Stimulated activated CD4-positive, alpha-beta T cell treated with anti-CD3 and anti-CD28 coated beads, Interleukin-1b, Interleukin-23, amount 100 ng/mL, for 1 hour (primary cell): ENCODE data around the gene SREBF2.

Experiments used
- DNase-seq, 2 donors: peaks; one replicate each; pipeline ENCODE4 v3.0.0-alpha.2; 2020; ENCODE audit warnings: low read depth in 2 of 2

SREBF2 gene

DNA sequence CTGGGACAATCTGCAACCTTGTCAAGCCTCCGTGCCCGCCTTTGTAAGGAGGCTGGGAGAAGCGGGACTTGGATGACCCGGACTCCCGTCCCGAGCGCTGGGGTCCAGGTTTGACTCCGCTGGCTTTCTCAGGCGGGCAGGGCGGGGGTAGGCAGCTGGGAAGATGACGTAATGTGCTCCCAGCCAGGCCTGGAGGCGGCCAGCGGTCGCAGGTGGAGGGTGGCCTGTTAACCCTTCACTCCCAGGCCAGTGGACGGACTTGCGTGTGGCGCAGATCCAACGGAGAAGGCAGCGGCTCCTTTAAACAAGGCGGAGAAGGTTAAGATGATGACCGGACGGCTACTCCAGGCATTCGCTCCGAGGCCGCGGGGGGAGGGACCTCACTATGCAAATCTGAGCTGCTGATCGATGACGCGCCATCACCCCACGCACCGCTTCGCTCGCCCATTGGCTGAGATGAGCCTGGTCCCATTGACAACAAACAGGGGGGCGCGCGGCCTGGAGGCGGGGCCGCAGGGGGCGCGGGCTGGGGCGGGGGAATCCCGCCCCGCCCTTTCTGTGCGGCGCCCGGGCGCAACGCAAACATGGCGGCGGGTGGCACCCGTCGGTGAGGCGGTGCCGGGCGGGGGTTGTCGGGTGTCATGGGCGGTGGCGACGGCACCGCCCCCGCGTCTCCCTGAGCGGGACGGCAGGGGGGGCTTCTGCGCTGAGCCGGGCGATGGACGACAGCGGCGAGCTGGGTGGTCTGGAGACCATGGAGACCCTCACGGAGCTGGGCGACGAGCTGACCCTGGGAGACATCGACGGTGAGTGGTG, at the start of gene SREBF2:
Gene SREBF2 (plus strand): TSS at position 553 of the 816 bp plus-strand sequence. CDS start 166 bp downstream, at position 719.
- DNase-seq: peak; percentile 96 to 97

DNA sequence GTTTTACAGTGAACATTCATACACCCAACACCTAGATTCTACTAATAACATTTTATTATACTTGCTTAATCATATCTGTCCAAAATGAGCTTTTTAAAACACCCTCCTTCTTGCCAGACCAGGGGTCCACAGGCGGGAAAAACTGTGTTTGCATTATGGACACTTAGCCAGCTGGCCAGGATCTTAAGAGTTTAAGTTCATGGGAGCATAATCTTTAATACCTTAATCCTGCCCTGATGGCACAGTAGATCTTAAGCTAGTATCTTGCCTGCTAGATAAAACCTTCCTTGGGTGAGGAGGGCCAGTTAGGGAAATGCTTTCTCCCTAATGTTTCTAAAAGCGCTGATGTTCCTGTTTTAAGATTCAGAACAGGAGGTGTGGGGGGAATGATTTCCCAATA, 45.6 kb upstream of the SREBF2 start:
- DNase-seq: no peak

DNA sequence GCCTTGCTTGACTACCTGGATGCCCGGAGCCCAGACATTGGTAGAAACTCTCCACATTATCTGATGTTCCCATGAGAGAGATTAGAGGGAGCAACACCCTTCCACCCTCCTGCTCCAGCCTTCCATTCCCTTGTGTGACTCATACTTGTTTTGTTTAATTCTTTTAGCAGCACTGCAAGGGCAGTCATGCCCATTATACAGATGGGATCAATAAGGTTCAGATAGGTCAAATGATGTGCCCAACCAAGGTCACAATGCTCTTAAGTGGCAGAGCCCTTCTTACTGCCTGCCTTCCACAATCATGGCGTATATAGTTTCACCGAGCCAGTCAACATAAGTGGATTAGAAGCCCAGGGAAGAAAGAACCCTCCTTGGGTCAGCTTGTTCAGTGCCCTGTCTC, 39.0 kb upstream of the SREBF2 start:
- DNase-seq: no peak

DNA sequence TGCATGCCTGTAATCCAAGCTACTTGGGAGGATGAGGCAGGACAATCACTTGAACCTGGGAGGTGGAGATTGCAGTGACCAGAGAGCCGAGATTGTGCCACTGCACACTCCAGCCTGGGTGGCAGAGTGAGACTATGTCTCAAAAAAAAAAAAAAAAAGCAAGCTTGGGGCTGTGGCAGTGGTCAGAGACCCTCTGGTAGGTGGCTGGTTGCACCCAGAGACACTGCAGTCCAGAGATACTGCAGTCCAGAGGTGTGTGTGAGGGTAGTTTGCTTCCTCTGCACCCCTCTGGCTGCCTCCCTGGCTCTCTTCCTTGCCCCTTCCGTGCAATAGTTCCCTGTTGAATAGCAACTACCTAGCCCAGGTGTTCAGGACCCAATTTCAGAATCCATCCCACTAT, 34.2 kb upstream of the SREBF2 start:
- no peak for DNase-seq

DNA sequence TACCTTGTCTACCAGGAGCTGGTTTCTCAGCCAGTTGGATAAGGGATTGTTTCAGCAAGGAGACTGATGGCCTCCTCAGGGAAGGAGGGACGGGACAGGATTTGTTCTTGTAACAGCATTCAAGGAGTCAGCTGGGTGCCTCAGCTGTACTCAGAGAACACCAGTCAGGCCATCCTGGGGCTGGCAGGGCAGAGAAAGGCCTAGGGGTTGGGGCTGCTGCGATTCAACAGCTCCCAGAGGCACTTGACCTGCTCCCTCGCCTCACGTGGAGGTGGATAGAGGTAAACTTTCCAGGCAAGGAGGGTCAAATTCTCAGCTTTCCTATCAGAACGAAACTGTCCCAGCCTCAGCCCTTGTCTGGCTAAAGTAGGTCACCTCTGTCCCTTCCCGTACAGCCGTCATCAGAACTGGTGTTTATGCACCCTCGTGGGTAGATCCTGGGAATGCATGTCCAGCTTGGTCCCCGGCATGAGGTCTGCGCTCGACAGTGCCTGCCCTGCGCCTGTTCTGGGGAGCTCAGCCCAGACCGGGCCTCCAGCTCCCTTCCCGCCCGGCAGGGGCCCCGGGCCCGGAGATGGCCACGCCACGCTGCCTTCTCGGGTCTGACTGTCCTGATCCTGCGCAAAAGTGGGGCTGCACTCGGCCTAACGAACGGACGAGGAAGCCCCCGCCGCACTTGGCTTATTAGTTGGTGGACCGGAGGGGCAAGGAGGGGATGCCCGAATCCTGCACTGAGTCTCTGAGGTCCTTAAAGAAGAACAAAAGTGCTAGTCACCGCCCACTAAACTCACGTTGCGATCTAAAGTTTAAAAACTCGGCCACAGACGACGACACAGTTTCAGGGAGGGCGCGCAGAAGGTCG, 33.2 kb upstream of the SREBF2 start:
- no peak for DNase-seq

DNA sequence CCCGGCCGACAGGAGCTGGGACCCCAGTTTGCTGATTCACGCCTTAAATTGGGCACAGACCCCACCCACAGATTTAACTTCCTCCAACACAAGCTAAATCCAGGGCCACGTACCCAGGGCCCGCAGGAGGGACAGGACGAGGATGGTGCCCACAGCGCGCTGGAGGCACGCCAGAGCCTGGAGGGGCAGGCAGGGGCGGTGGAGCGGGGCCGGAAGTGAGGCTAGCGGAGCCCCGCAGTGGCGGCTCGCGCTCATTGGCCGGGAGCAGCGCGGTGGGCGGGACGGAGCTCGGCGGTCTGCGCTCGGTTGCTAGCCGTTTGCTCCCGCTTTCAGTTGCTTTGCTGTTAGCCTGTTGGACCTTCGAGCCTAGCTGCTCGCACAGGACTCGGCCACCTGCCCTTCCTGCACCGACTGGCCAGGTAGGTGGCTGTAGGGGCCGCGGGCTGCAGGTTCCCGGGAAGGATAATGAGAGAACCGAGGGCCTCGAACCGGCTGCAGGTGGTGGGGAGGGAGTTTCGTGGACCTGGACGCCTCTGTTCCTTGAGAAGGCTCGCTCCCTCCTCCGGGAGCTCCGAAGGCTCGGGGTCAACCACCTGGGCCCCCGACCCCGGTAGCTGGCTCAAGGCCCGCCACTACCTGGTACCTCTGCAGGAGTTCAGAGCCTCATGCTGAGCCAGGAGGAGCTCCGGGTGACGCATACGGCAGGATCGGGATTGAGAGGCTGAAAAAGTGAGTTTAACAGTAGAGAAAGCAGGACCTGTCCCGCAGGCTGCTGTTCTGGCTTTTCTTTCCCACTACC, 32.4 kb upstream of the SREBF2 start, which contains the start of gene CCDC134:
Gene CCDC134 (plus strand): TSS at position 332 of the 799 bp plus-strand sequence. CDS start 8,212 bp downstream, outside the sequence.
- peak; percentile 74 to 77 for DNase-seq

DNA sequence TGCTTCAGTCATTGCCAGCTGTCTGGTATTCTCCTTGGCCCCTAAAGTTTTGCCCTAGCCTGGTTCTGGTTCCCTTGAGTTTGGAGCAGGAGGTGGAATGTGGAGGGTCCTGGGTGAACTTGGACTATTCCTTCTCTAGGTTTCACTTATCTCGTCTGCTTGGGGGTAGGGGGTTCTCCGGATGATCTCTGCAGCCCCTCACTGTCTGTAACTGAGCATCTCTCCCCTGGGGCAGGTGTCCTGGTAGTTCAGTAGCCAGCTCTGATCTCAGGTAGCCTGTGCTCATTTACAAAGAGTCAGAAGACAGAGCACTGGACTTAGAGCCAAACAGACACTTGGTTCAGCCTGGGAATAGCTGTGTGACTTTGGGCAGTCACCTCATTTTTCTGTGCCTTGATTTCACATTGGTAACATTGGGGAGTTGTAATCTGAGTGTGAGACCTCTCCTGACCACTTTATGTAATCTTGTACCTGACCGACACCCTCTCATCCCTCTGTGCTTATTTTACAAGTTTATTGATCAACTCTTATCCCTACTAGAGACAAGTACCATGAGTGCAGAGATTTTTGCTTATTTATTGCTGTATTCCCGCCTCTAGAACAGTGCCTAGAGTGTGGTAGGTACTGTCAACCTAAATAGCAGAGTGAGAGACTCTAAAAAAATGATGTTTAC, 31.6 kb upstream of the SREBF2 start:
- no peak for DNase-seq

DNA sequence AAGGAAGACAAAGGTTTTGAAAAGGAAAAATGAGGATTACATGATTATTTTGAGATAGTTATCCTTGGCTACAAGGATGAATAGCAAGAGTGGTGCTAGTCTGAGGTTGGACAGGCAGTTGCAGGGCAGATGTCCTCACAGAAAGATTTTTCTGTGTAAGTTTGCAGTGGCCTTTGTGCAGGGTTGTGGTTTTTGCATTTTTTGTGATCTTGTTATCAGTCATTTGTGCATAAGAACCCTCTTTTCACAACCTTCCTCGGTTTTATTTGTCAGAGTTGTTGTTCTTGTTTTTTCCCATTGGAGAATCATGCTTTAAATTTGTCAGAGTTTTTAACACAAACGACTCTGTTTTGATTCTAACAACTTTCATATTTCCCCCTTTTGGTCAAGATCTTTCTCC, 31.0 kb upstream of the SREBF2 start:
- no peak for DNase-seq

DNA sequence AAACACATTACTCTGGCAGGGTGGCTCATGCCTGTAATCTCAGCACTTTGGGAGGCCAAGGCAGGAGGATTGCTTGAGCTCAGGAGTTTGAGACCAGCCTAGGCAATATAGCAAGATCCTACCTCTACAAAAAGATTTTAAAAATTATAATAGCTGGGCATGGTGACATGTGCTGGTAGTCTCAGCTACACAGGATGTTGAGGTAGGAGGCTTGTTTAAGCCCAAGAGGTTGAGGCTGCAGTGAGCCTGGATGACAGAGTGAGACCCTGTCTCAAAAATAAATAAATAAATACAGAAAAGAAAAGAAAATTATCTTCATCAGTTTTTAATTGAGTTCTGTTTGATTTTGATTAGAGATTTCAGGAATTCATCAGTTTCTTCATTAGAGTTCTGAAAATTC, 27.3 kb upstream of the SREBF2 start:
- DNase-seq: no peak

DNA sequence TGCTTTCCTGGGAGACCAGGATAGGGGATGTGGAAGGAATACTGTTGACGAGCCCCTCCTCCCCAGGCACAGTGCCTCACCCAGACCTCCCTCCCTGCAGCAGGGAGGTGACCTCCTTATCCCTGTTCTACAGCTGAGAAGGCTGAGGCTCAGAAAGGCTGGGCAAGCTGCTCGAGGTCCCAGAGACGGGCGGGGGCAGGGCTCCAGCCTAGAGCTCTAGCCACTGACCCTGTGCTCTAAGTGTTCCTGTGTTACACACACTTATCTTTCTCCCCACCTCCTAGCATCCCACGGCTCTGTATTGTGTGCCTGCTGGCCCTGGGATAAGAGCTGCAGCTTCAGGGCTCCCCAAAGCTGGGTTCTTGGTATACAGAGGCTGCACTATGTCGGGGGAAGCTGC, 24.5 kb upstream of the SREBF2 start:
- no peak for DNase-seq

DNA sequence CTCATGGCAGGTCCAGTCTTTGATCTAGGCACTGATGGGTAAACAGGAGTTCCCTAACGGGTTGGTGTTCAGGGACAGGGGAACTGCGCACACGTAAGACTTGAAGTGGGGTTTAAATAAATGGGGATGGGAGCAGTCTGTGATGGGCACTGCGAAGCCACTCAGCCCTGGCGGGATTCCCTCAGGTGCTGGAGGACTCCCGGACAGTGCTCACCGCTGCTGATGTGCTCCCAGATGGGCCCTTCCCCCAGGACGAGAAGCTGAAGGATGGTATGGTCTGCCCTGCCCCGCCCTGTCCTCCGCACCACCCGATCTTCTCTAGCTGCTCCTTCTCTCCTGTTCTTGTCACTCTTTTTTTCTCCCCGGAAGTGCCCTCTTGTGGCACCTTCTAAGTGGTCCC, 22.9 kb upstream of the SREBF2 start:
- DNase-seq: no peak

DNA sequence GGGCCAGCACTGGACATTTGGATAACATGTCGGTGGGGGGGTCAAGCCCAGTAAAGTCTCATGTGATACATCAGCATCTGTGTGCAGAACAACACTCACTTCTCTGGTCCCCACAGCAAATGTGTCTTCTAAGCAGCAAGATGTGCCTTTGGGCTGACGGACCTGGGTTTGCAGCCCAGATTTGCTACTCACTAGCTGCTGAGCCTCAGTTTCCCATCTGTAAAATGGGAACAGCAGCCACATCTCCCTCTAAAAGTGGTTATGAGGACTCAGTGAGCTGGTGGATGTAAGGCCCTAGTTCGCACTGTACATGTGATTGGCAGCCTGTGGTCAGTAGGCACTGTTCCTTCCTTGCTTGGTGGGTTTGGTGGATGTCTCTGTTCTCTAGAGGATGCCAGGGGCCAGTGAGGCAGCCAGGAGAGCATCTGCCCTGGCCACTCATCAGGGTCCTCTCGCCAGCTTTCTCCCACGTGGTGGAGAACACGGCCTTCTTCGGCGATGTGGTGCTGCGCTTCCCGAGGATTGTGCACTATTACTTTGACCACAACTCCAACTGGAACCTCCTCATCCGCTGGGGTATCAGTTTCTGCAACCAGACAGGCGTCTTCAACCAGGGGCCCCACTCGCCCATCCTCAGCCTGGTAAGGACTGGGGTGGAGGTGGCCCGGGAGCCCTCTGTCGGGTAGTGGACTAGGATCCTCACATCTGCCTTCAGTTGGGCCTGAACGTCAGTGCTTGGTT, 19.9 kb upstream of the SREBF2 start:
- DNase-seq: no peak

DNA sequence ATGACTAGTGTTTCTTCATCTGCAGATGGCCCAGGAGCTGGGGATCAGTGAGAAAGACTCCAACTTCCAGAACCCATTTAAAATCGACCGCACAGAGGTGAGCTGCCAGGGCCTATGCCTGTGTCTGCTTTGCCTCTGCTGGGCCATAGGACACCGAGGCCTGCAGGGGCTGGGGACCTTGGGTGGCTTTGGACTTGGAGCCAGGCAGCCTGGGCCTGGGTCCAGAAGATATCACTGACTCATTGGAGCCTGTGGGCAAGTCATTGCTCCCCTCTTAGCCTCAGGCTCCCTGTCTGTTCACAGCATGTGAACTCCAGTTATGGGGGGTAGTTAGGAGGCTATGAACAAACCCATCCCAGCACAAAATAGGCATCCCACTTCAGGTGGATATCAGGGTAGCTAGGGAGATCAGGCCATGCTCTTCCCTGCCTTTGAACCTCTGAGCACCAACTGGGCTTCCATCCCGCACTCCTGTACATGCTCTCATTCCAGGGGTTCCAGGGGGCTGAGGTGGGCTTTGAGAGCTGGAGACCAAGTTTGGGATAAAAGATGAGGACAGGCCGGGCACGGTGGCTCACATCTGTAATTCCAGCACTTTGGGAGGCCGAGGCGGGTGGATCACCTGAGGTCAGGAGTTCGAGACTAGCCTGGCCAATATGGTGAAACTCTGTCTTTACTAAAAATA, 19.0 kb upstream of the SREBF2 start:
- no peak for DNase-seq

DNA sequence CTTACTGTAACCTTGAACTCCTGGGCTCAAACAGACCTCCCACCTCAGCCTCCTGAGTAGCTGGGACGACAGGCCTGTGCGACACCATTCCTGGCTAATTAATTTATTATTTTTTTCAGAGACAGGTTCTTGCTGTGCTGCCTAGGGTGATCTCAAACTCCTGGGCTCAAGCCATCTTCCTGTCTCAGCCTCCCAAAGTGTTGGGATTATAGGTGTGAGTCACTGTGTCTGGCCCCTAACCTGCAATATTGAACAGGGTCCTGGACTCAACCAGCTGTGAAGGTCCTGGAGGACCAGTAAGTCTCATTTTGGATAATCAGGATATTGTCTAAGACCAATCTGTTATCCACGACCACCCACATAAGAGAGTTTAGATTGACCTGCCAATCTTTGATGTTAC, 17.2 kb upstream of the SREBF2 start:
- no peak for DNase-seq

DNA sequence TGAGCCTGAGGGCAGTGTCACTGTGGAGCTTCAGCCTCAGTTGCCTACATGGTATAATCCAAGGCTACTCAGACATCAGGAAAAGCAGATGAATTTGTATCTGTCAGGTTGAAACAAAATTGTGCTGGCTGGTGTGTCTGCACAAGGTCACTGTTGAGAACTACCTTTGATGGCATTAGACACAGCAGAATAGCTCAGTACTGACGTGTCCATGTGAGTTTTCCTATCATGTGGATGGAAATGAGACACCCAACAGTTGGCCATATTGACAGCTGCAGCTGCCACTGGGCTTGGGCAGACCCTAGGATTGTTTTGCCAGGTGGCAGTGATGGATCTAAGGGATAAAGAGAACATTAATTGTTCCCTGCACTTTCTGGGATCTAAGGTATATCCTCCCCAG, 16.7 kb upstream of the SREBF2 start:
- DNase-seq: no peak

DNA sequence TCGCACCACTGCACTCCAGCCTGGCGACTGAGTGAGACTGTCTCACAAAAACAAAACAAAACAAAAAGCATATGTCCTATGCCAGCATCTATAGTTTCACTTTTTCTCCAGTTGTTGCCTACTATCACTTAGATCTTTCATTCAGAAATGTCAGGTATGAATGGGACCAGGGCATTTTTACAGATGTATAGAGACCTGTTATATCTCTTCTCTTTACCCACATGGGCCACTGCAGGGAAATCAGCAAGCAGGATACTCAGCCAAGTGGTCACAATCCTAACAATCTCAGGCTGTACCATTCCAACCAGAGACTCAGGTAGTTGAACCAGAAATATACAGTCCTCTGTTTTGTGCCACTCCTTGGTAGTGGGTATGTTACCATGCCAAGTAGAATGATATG, 16.0 kb upstream of the SREBF2 start:
- DNase-seq: no peak

DNA sequence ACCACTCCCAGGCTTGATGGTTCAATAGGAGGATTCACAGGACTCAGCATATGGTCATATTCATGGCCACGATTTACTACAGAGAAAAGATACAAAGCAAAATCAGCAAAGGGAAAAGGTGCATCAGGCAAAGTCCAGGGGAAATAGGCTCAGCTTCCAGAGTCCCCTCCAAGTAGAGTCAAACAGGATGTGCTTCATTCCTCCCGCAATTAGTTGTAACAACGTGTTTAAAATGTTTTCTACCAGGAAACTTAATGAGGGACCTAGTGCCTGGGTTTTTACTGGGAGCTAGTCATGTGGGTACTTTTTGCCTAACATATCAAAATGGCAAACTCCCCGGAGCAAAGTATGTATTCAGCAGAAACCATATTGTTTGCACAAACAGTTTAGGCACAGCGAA, 14.9 kb upstream of the SREBF2 start:
- DNase-seq: no peak

DNA sequence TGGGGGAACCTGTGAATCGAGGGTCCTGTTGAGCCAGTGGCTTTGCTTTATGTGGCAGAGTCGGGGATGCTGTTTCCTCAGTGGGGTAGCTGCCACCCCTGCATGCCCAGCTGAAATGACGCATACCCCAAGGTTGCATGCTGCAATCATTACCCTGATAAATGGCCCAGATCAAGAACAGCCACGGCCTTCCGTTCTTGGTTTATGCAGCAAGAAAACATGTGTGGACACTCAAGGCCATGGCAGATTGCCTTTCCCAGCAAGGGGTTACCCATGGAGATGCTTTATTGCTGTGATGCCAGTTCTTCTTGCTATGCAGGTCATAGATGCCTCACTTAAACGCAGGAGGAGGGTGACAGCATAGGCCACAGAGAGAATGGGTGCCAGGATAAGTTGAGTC, 14.3 kb upstream of the SREBF2 start:
- no peak for DNase-seq

DNA sequence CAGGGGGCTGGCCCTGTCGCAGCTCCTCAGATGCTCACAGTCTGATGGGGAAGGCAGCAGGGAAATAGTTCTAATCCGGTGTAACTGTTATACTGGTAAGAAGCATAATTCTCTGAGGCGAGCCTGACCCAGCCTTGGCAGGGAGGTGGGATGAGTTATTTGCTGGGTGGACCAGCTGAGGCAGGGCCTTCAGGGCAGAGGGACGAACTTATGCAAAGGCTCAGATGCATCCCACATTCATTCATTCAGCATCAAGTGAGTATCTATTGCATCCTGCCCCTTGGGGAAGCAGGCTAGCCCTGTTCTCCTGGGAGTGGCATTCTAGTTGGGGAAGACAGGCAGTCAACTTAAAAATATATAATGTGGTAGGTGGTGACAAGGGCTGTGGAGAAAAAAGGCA, 13.6 kb upstream of the SREBF2 start:
- DNase-seq: no peak

DNA sequence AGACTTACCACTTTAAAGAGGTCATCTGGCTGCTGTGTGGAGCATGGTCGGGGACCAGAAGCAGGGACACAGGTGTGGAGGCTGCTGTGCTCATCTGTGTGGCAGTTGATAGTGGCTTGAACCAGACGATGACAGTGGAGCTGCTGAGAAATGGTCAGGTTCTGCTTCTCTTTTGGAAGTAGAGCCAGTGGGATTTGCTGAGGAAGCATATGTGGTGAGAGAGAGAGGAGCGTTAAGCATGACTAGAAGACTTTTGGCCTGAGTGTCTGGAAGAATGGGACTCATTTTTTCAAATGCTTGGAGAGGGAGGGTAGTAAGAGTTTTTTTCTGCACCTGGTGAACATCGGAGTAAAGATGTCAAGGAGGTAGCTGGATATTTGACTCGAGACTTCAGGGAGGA, 12.5 kb upstream of the SREBF2 start:
- no peak for DNase-seq
